DOHH2 (cell line): Measurements from ENCODE around the gene CCDC9.
A peak's percentile ranks its signal among the peaks of the same experiment; 100 is the strongest.

Source experiments
- CTCF ChIP-seq: fragments of 200-600 bp; sonication (generic); IDR thresholded peaks from one replicate; pipeline ENCODE4 v1.5.1; 2014; ENCODE audit warnings: antibody characterized with exemption, mild to moderate bottlenecking, low read depth, low read length; ENCODE audit not compliant: poor library complexity, severe bottlenecking
- EZH2phosphoT487 ChIP-seq: fragments of 200-600 bp; sonication (generic); IDR thresholded peaks from 2 replicates; pipeline ENCODE4 v1.6.1; 2017; ENCODE audit warnings: borderline replicate concordance, mild to moderate bottlenecking, antibody characterized with exemption, low read length, moderate library complexity, mixed read lengths

GRCh38 chr19:47243776-47244547 lies 12.4 kb upstream of the CCDC9 start:
- TF ChIP-seq EZH2phosphoT487 (no peak), CTCF (peak; percentile 95)
